MM.1S (cell line): ENCODE results near the gene IVD.

ENCODE experiments used
- EZH2 ChIP-seq: fragments of 300-600 bp; sonication (generic); optimal IDR thresholded peaks from 2 replicates; pipeline ENCODE3; 2017; ENCODE audit warnings: low read depth, mild to moderate bottlenecking, antibody characterized with exemption, low read length, mixed read lengths
- TF ChIP-seq, protein P1 (sequence below): fragments of 300-600 bp; sonication (generic); IDR thresholded peaks from 2 replicates; pipeline ENCODE4 v1.5.1; 2016; ENCODE audit warnings: antibody characterized with exemption, low read length, mixed read lengths

DNA sequence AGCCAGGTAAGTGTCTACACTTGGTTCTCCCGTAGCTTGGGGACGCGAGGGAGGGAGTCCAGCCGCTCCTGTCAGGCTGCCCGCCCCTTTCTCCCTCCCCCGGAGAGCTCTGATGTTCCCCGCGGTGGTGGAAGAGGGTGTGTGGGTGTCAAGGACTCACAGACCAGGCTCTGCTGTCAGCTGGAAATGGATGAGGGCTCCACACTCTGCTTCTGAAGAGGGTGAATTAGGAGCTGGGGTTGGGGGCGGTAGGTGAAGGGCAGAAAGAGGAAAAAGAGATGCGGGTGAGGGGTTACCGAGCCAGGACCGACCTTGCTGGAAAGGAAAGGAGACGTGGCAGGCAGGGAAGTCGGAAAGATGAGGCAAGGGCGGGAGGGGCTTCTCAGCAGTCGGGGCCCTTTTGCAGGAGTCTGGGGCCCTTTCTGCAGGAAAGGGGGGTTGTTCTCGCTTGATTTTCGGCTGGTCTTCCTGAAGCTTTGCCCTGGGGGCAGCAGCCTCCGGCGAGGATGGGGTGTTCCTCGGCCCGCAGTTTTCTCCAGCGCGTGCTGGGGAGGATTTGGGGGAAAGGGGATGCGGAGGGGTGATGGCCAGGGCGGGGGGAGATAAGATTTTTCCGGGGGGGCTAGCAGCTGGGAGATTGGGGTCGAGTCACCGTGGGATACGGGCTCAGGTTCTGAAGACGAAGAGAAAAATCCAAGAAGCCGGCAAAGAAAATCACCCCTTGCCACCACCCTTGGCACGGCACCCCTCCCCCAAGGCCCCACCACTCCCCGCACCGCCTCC lies 34.6 kb downstream of the IVD start:
- TF ChIP-seq, protein P1, sequence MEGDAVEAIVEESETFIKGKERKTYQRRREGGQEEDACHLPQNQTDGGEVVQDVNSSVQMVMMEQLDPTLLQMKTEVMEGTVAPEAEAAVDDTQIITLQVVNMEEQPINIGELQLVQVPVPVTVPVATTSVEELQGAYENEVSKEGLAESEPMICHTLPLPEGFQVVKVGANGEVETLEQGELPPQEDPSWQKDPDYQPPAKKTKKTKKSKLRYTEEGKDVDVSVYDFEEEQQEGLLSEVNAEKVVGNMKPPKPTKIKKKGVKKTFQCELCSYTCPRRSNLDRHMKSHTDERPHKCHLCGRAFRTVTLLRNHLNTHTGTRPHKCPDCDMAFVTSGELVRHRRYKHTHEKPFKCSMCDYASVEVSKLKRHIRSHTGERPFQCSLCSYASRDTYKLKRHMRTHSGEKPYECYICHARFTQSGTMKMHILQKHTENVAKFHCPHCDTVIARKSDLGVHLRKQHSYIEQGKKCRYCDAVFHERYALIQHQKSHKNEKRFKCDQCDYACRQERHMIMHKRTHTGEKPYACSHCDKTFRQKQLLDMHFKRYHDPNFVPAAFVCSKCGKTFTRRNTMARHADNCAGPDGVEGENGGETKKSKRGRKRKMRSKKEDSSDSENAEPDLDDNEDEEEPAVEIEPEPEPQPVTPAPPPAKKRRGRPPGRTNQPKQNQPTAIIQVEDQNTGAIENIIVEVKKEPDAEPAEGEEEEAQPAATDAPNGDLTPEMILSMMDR, result no peak
- no peak for TF ChIP-seq EZH2
